T follicular helper cell (primary cell): Measurements from ENCODE around the gene QRFPR.
"Not testable (repeated sequence)": the region's sequence is repeated elsewhere in the genome, so short reads cannot be mapped to it uniquely, and the experiment has no call there.

Experiments
- DNase-seq: peaks from one replicate; pipeline ENCODE4 v3.0.0-alpha.2; 2020; ENCODE audit warnings: low read depth

The QRFPR gene

DNA sequence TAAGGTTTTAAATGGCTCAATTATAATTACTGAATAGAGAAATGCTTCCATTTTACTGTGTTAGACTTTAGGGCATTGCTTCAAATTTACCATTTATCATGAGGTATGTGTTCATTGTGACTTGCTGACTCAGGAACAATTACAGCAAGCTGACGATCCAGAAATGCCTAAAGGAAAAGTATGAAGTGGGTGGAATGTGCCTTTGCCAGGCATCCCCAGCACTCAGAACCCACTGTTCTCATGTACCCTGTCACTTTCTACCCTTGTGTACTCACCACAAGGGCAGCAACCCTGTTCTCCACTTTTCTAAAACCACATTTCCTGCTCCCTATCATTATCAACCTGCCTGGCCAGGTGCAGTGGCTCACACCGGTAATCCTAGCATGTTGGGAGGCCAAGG, 41.5 kb downstream of the QRFPR start:
- no peak for DNase-seq

DNA sequence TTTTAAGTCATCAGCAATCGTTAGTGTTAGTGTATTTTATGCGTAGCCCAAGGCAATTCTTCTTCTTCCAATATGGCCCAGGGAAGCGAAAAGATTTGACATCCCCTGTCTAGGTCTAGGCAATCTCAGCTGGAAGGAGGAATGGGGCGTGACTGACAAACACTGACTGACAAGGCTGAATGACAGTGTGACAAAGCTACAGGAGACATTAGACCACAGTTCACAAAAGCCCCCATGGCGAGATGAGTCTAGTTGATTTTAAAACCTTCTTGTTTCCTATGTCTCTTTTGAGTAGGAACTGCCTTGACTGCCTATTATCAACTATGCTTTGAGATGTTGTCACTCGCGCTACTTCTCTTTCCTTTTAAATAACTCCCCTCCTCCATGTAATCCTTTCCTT, 42.3 kb downstream of the QRFPR start:
- no peak for DNase-seq

DNA sequence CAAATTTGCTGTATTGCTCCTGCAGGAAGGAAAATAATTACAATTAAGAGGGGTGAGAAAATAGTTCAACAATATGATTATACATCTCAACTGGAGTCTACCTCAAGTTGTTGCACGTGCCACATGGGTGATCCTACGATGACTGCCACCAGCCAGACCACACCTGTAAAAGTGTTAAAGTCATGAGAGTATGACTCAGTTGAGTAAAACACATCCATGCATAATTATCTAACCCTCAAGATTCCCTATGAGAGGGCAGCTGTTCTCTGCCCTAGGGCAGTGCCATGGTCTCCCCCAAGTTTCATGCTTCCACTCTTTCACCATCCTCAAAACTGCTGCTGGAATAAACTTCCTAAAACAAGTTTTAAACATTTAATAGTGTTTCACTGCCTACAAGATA, 44.1 kb downstream of the QRFPR start:
- DNase-seq, result no peak

DNA sequence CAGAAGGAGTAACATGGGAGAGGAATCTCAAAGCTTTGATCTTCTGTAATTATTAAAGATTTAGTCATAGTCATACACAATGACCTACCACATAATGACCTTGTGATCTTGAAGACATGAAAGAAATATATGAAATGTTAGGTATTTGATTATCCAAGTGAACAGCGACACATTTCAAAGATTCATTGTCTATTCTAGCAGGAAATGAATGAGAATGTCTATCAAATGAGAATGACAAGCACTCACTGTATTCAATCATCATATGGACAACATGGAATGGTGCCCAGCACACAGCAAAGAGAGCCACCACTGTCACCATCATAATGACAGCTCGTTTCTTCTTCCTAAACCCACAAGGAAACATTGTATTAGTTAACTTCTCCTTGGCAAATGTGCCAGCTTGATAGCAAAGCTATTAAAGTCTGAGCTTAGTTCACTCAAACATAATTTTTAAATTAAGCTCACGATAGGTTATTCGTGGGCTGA, 50.6 kb downstream of the QRFPR start:
- DNase-seq, result no peak

DNA sequence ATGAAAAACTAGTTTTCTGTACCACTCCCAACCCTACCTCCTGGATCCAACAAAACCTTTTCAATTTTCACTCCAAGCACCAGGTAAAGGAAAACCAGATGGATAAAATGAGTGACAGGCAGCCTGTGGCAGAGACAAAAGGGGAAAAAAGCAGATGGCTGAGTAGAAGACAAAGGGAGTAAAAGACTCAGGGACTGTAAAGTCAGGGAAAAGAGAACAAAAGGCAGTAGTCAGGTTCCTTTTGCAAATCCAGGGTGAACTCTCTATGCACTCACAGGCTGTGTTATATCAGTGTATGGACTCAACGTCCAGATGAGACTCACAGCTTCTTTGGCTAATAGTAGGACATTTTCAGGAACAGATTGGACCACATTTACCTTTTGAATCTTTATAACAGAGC, 54.2 kb downstream of the QRFPR start:
- no peak for DNase-seq

GRCh38 chr4:121324331-121324730, 56.5 kb downstream of the QRFPR start:
- no peak for DNase-seq

GRCh38 chr4:121321466-121321865, 59.4 kb downstream of the QRFPR start:
- DNase-seq, result no peak

GRCh38 chr4:121316091-121316490, 64.7 kb downstream of the QRFPR start:
- no peak for DNase-seq

- not testable (repeated sequence) for DNase-seq
These were observed 67.4 kb downstream of the QRFPR start for GRCh38 chr4:121313430-121313829.

- no peak for DNase-seq
These were observed 72.0 kb downstream of the QRFPR start for GRCh38 chr4:121308828-121309227.

DNA sequence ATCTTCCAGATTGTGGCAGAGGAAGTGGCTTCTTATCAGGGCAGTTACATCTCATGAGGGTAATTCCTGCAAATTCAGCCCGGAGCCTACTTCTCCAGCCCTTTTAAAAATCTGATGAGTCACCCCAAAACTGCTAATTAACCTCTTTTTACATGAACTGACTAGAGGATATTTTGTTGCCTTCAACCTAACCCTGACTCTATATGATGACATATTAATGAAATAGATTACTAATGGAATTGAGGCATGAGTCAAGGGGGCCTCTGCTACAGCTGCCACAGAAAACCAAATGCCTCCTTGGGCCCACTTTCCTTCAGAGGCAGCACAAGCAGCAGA, 72.5 kb downstream of the QRFPR start:
- no peak for DNase-seq

DNA sequence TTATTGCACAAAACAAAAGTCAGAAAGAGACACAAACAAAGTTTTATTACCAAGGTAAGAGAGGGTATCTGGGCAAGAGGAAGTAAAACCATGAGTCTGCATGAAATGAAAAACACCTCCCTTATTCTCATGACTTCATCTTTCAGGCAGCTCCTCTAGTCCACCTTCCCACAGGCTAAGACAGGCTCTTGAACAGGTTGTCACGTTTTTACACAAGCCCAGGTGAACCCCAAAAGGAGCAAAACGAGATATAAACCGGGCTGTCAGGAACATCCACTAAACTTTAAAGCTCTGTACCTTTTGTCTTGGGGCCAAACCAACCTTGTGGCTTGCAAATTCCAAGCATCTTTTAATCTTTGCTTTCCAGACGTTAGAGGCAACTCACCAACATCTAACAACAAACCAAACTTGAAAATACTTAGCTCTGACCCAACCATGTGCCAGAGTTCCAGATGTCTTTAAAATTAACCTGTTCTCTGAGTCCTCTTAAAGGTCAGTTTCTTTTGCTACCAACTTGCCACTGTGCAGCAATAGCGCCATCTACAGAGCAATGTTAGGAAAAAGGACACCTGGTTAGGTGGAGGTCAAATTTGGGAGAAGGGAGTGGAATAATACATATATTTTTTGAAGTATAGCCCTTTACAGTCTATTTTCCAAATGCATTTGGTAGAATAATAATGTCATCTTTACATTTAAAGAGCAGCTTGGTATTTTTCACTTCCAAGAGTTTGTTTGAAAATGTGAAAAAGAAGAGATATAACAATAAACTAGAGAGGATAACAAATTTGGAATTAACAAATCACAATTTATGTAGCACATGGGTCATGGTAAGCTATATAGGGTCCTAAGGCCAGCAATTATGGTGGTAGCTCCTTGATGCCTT, 73.1 kb downstream of the QRFPR start:
- DNase-seq, result peak; percentile 13

- no peak for DNase-seq
These were observed 73.9 kb downstream of the QRFPR start for GRCh38 chr4:121306931-121307330.

DNA sequence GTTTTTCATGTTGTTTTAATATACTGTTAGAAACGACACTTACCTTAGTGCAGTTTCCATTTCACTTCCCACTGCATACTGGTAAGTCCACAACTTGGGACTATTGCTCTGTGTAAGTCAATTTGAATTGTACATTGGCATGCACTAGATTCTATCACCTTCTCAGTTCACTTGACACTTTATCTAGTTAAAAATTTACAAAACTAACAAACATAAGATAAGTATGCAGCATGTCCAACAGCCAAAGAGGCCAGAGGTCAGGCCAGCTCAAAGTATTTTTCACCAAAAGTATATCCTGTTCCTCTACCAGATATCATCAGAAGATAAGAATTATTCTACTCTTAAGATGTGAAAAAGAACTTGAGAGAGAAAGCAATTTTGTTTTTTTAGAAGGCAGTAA, 75.9 kb downstream of the QRFPR start:
- DNase-seq, result no peak

GRCh38 chr4:121299367-121299766, 81.5 kb downstream of the QRFPR start:
- DNase-seq, result no peak

GRCh38 chr4:121283319-121283718, 97.5 kb downstream of the QRFPR start:
- no peak for DNase-seq

- no peak for DNase-seq
These were observed 100.4 kb downstream of the QRFPR start for GRCh38 chr4:121280425-121280824.

DNA sequence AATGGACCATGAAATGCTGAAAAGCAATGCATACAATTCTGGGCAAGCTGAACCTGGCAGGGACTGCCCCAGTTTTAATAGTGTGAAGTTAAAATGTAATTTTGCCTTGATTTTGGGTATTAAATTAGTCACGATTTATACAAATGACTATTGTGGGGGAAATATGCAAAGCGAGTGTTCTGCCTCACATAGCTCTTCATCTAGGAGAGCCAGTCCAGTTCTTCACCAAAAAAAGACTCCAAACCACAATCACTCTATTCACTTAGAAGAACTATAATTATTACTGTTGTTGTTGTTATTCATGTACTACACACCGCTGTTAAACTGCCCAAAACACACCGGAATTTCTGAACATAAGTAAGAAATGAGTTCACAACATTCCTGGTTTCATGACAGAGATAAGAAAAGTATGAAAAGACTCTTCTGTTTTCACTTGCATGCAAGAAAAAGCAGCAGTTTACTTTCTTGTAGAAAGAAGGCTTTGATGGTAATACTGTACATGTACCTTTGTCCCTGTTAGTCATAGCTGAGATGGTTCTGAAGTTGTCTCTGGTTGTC, 101.9 kb downstream of the QRFPR start:
- no peak for DNase-seq
